LNCaP clone FGC (cell line): ENCODE measurements around the gene FSTL1.

Experiments
- DNase-seq: peaks from one replicate; pipeline ENCODE4 v3.0.0-alpha.2; 2011; ENCODE audit warnings: low read depth
- H3K4me3 ChIP-seq: 2 replicates; pipeline ENCODE4 v1.5.1; 2011; ENCODE audit warnings: mild to moderate bottlenecking, low read depth, low read length, control low read depth
- TF ChIP-seq, protein P1 (sequence below): IDR thresholded peaks from 2 replicates; pipeline ENCODE4 v1.5.1; 2012; ENCODE audit warnings: mild to moderate bottlenecking; ENCODE audit not compliant: control insufficient read depth, insufficient read depth; ENCODE audit errors: extremely low read depth

The FSTL1 gene

DNA sequence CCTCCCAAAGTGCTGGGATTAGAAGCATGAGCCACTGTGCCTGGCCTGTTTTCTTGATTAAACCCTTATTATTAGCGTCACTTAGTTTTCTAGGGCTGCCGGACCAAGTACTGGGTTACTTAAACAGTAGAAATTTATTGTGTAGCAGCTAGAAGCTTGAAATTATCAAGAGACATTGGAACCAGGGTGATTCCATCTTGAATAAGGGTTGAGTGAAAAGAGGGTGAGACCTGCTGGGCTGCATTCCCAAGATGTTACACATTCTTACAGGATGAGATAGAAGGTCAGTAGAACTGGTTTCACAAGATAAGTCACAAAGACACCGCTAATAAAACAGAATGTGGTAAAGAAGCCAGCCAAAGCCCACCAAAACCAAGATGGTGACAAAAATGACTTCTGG is 18.6 kb upstream of the FSTL1 start:
- TF ChIP-seq, protein P1, sequence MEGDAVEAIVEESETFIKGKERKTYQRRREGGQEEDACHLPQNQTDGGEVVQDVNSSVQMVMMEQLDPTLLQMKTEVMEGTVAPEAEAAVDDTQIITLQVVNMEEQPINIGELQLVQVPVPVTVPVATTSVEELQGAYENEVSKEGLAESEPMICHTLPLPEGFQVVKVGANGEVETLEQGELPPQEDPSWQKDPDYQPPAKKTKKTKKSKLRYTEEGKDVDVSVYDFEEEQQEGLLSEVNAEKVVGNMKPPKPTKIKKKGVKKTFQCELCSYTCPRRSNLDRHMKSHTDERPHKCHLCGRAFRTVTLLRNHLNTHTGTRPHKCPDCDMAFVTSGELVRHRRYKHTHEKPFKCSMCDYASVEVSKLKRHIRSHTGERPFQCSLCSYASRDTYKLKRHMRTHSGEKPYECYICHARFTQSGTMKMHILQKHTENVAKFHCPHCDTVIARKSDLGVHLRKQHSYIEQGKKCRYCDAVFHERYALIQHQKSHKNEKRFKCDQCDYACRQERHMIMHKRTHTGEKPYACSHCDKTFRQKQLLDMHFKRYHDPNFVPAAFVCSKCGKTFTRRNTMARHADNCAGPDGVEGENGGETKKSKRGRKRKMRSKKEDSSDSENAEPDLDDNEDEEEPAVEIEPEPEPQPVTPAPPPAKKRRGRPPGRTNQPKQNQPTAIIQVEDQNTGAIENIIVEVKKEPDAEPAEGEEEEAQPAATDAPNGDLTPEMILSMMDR = no peak
- DNase-seq = peak; percentile 81
- no peak overlapping the region for H3K4me3 ChIP-seq

DNA sequence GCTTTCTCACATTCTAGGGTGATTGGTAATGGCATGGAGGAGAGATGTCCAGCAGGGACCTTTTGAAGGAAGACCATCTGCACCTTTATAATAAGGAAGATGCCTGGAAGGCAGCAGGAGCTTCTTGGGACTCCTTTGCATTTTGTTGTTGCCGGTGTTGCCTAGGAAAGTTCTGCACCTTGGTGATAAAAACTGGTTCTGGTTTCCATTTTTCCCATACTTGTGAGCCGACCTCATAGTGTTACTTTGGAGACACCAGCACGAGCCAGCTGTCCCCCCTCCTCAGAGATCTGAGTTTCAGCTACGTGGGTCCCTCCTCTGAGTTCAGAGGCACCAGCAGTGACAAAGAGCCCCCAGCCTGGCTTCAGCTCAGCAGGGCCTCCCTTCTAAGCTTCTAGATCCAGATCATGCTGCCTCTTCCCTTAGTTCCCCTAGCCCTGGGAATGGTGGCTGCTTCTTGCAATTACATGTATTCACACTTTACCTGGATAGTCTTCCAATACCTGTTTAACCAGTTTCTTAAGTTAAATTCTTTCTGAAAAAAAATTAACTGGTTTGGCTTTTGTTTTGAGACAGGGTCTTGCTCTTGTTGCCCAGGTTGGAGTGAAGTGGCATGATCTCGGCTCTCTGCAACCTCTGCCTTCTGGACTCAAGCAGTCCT is 18.0 kb upstream of the FSTL1 start:
- TF ChIP-seq, protein P1 = no peak
- H3K4me3 ChIP-seq = no peak overlapping the region
- DNase-seq = no peak

DNA sequence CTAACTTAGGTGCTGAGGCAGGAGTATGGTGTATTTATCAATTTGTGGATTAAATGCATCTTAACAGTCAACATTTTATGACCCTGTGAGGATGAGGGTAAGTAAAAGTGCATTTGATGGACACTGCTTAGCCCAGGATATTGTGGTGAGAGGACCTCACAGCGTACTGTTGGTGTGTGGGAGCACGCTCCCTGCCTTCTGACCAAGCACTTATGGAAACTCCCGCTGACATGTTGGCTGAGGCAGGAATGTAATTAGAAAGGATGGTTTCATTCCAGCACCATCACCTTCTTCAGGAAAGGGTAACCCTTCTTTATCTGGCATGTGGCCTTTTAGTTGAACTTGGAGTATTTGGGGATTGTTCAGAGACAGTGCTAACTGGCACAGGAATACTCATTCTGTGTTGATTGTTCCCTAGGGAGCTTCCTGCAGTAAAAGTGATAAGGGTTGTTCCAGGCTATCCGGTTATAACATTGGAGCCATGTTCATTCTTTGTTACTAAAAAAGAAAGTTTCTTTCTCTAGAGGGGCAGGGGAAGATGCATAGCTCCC is 11.7 kb upstream of the FSTL1 start:
- DNase-seq = no peak
- H3K4me3 ChIP-seq = no peak overlapping the region
- TF ChIP-seq, protein P1 = no peak

DNA sequence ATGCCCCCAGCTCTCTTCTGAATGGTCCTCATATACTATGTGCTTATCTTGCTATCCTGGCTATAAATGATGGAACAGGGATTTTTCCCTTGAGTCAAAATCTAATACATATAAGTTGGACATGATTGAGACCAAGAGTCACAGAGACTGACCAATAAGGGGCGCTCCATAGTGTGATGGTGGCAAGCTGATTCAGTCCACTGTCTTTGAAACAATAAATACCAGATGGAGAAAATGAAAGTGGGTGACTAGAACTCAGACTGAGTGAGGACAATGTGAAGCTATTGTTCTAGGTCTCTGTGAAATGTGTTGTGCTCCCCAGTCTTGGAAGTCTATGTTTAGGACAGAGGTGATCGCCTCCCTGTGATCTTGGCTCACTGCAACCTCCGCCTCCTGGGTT is 10.6 kb upstream of the FSTL1 start:
- no peak for DNase-seq
- H3K4me3 ChIP-seq = no peak overlapping the region
- TF ChIP-seq, protein P1 = no peak

DNA sequence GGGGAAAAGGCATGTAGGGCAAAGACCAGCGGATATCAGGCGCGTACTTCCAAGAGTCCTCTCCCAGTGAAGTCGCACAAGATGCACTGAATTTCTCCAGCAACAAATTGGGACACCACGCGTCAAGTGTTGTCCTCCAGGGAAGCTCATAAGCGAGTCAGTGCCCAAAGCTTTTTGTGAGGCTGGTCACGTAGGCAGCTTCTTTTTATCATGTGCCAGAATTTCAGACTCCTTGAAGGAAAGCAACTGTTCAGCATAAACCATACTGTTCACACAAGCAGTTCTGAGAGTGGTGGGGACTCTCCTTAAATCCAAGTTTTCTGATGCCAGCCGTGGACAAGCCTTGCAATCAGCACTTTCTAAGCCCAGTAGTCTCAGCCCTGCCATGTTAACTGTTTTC is 10.1 kb upstream of the FSTL1 start:
- DNase-seq = no peak
- no peak overlapping the region for H3K4me3 ChIP-seq
- TF ChIP-seq, protein P1 = no peak

DNA sequence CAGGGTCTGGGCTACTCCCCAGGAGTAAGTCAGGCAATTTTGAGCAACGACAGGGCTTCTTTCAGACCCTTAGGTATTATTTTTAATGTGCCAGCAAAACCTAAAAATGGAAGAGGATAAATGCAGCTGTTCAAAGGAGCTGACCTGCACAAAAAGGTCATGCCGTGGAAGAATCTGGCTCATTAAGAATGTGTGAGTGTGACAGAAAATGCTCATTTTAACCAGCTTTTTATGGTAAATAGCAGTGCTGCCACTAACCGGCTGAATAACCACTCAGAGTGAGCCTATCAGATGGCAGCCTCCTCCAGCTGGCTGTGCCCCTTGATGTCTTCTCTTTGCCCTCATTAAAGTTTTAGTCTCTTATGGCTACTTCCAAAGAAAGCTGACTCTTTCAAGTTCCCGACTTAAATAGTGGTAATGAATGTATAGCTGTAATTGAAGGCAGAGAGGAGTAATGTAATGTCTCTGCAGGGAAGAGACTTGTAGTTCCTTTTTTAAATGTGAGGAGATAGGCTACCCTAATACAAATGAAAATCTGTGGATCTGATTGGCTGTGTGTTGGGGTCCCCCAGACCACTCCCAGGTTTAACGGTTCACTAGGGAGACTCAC is 9.5 kb upstream of the FSTL1 start:
- TF ChIP-seq, protein P1 = no peak
- H3K4me3 ChIP-seq = no peak overlapping the region
- no peak for DNase-seq
